HepG2 (cell line): ENCODE results near the gene TAF4B. TPM values are rescaled to one million over a fixed set of nuclear protein-coding genes. Genes with fewer than 3 reads are reported as not detected.

Experiments used
- ATAC-seq: fragments of 200-7000 bp; cut with Tn5 transposase; 3 replicates; pipeline ENCODE4 v1.9.1; 2020; ENCODE audit warnings: mild to moderate bottlenecking, moderate library complexity
- BruUV-seq: library from RNA; stranded (reverse); fragments of 400-500 nt; replicated peaks from 2 replicates; lab custom pipeline; 2021; lab: Mats Ljungman, UMichigan
- CTCF ChIA-PET: fragments of 300-600 bp; formaldehyde crosslinking; extraction: SDS; loops from one replicate; lab custom pipeline; 2021; ENCODE audit warnings: low total read pairs, inconsistent platforms, low intra/inter-chr PET ratio; lab: Yijun Ruan, JAX
- POLR2A ChIA-PET: fragments of 350-600 bp; sonication (Branson Sonifier 250); formaldehyde crosslinking; loops from one replicate; lab custom pipeline; 2020; ENCODE audit warnings: antibody characterized with exemption, inconsistent platforms; lab: Yijun Ruan, JAX
- DNase-seq: peaks from one replicate; pipeline ENCODE4 v3.0.0-alpha.2; 2015; ENCODE audit warnings: low spot score
- FAIRE-seq: peaks from 3 replicates; lab custom pipeline; 2011; peaks lifted over from hg19 to GRCh38; lab: Jason Lieb, UNC
- H2AFZ ChIP-seq: one replicate; pipeline ENCODE4 v1.6.1; 2011; ENCODE audit warnings: low read length, inconsistent platforms
- H3K27ac ChIP-seq: fragments of 300-600 bp; 3 replicates; pipeline ENCODE4 v1.8.0; 2011; ENCODE audit warnings: mixed run types, mild to moderate bottlenecking, mixed read lengths, low read length, inconsistent platforms; ENCODE audit not compliant: insufficient read depth; ENCODE audit errors: extremely low read length
- H3K27me3 ChIP-seq, 2 experiments: fragments of 200-600 bp in 1 of 2; 2 replicates in 1 of 2; 3 replicates in 1 of 2; pipeline versions ENCODE4 v1.6.0 to v1.8.0; 2011; ENCODE audit warnings: low read length in 2 of 2, mild to moderate bottlenecking in 2 of 2, moderate library complexity in 2 of 2, inconsistent platforms in 1 of 2; ENCODE audit not compliant: insufficient read depth in 2 of 2, control insufficient read depth in 1 of 2
- H3K36me3 ChIP-seq, 2 experiments: fragments of 200-600 bp in 1 of 2; replicated peaks in 1 of 2; 2 replicates in 1 of 2; 3 replicates in 1 of 2; pipeline versions ENCODE4 v1.5.1 to v1.8.0; 2011; ENCODE audit warnings: low read length in 2 of 2, inconsistent platforms in 1 of 2; ENCODE audit not compliant: insufficient read depth in 2 of 2, control insufficient read depth in 1 of 2
- H3K4me1 ChIP-seq: 2 replicates; pipeline ENCODE4 v1.5.1; 2012; ENCODE audit warnings: low read length, inconsistent platforms; ENCODE audit not compliant: insufficient read depth
- H3K4me2 ChIP-seq: 2 replicates; pipeline ENCODE4 v1.6.0; 2011; ENCODE audit warnings: low read depth, low read length, inconsistent platforms
- H3K4me3 ChIP-seq, 3 experiments: fragments of 200-600 bp in 1 of 3; sonication (generic), shearing (Covaris generic) in 1 of 3; replicated peaks in 1 of 3; 2 replicates each; pipeline ENCODE4 v1.5.1; 2011 to 2016; ENCODE audit warnings: low read length in 3 of 3, inconsistent platforms in 2 of 3, low read depth in 2 of 3, mild to moderate bottlenecking in 2 of 3, control low read depth in 1 of 3, mixed read lengths in 1 of 3; ENCODE audit not compliant: insufficient read depth in 1 of 3
- H3K79me2 ChIP-seq: one replicate; pipeline ENCODE4 v1.6.1; 2011; ENCODE audit warnings: low read length, inconsistent platforms; ENCODE audit not compliant: insufficient read depth
- H3K9ac ChIP-seq: 2 replicates; pipeline ENCODE4 v1.6.0; 2011; ENCODE audit warnings: mild to moderate bottlenecking, low read depth, low read length, inconsistent platforms; ENCODE audit not compliant: insufficient read depth
- H3K9me3 ChIP-seq: 2 replicates; pipeline ENCODE4 v1.5.1; 2012; ENCODE audit warnings: mild to moderate bottlenecking, low read length
- H4K20me1 ChIP-seq: 2 replicates; pipeline ENCODE4 v1.6.0; 2011; ENCODE audit warnings: inconsistent platforms, mild to moderate bottlenecking, low read length, moderate library complexity; ENCODE audit not compliant: insufficient read depth
- NR2F1 ChIP-seq, 2 experiments: fragments of 450-650 bp in 1 of 2; formaldehyde crosslinking in 1 of 2; IDR thresholded peaks; 2 replicates each; pipeline versions ENCODE4 v1.5.0 to v1.6.1; 2016 to 2020; ENCODE audit warnings: mild to moderate bottlenecking in 1 of 2, missing compliant biosample characterization in 1 of 2, missing genetic modification reagents in 1 of 2, moderate library complexity in 1 of 2
- SYNCRIP ChIP-seq: fragments of 200-400 bp; formaldehyde crosslinking; IDR thresholded peaks from 2 replicates; pipeline ENCODE4 v1.6.1; 2018; ENCODE audit warnings: mild to moderate bottlenecking, low read depth, low read length; ENCODE audit not compliant: insufficient read depth
- ZKSCAN8 ChIP-seq: IDR thresholded peaks from 2 replicates; pipeline ENCODE4 v1.6.1; 2016; ENCODE audit warnings: borderline replicate concordance, missing genetic modification reagents, missing compliant biosample characterization
- ZNF691 ChIP-seq: sonication (generic); formaldehyde crosslinking; IDR thresholded peaks from 2 replicates; pipeline ENCODE4 v1.4.0; 2020; ENCODE audit warnings: missing genetic modification reagents, low read depth, mild to moderate bottlenecking, borderline replicate concordance
- ZNF841 ChIP-seq: sonication (generic); formaldehyde crosslinking; IDR thresholded peaks from 2 replicates; pipeline ENCODE4 v1.8.1; 2023; ENCODE audit warnings: missing genetic modification reagents, borderline replicate concordance
- WGBS: methylation state at CpG from one replicate; pipeline ENCODE4 v1.1.6; 2017; ENCODE audit warnings: low lambda C conversion rate; 5-methylcytosine and 5-hydroxymethylcytosine counted together
- in situ Hi-C: cut with HindIII; loops from 2 replicates; pipeline ENCODE4 v1.10.0; 2017; ENCODE audit warnings: low pct_unique_long_range_greater_than_20kb; ENCODE audit not compliant: extremely low pct_ligation_motif_present
- intact Hi-C: fragments of 100-400 bp; cut with micrococcal nuclease; formaldehyde crosslinking; loops from one replicate; pipeline ENCODE4 v1.10.0; 2022; ENCODE audit not compliant: unreplicated experiment
- polyA plus RNA-seq, 8 experiments: library from polyadenylated mRNA; depleted of rRNA in 3 of 8; stranded (reverse) in 7 of 8; unstranded in 1 of 8; fragments of >200 nt; fragmentation: Illumina TruSeq in 4 of 8; extraction: Trizol in 4 of 8; gene quantifications; 2 replicates each; pipeline versions ENCODE4 v1.2.1 to v1.2.3, GENCODE V29; 2011 to 2016; ENCODE audit warnings: low read depth in 4 of 8, missing spikeins in 1 of 8, mixed read lengths in 1 of 8; ENCODE audit not compliant: insufficient read depth in 1 of 8
- total RNA-seq, 5 experiments: library from RNA; depleted of rRNA; stranded (reverse); fragments of >200 nt; fragmentation: Illumina TruSeq; extraction: Trizol; gene quantifications; 2 replicates each; pipeline ENCODE4 v1.2.3, GENCODE V29; 2016; ENCODE audit warnings: low read depth in 1 of 5
- TF ChIP-seq, protein P1 (sequence below): fragments of 450-650 bp; IDR thresholded peaks from 2 replicates; pipeline ENCODE4 v1.6.1; 2017
- TF ChIP-seq, protein P2 (sequence below): sonication (generic); formaldehyde crosslinking; IDR thresholded peaks from 2 replicates; pipeline ENCODE4 v1.5.0; 2020; ENCODE audit warnings: mild to moderate bottlenecking, missing genetic modification reagents, borderline replicate concordance
- TF ChIP-seq, protein P3 (sequence below): sonication (generic); formaldehyde crosslinking; IDR thresholded peaks from 2 replicates; pipeline ENCODE4 v1.4.0; 2020; ENCODE audit warnings: mild to moderate bottlenecking, missing genetic modification reagents

The TAF4B gene
- total and polyA plus RNA-seq, 2 of the 13 experiments (the other 11 are each of a cell fraction or from before 2014, with no cell fraction given), result 2.2 to 3.8 TPM

GRCh38 chr18:26332991-26333390 is 106.7 kb downstream of the TAF4B start:
- no peaks in the 10 kb centered on the region for H3K4me1 ChIP-seq
- CTCF ChIA-PET, result no interaction called here
- 35% methylated on average over 1 of the region's 1 CpG for WGBS

More at GRCh38 chr18:26332991-26333390, 106.7 kb downstream of the TAF4B start:
- BruUV-seq, result no TSS peak
- in situ Hi-C loops, result no loop called here
- no peak overlapping the region for H3K4me2 ChIP-seq
- no peak overlapping the region for H3K27ac ChIP-seq
- FAIRE-seq, result no peak
- intact Hi-C loops, result no loop called here
- TF ChIP-seq, protein P1, sequence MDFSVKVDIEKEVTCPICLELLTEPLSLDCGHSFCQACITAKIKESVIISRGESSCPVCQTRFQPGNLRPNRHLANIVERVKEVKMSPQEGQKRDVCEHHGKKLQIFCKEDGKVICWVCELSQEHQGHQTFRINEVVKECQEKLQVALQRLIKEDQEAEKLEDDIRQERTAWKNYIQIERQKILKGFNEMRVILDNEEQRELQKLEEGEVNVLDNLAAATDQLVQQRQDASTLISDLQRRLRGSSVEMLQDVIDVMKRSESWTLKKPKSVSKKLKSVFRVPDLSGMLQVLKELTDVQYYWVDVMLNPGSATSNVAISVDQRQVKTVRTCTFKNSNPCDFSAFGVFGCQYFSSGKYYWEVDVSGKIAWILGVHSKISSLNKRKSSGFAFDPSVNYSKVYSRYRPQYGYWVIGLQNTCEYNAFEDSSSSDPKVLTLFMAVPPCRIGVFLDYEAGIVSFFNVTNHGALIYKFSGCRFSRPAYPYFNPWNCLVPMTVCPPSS, result no peak
- TF ChIP-seq NR2F1 (CRISPR knock-in tag; IDR thresholded peaks at IDR 0.05), result no peak
- no peak for TF ChIP-seq ZNF841 (CRISPR knock-in tag)
- no peak for TF ChIP-seq ZKSCAN8
- TF ChIP-seq, protein P2, sequence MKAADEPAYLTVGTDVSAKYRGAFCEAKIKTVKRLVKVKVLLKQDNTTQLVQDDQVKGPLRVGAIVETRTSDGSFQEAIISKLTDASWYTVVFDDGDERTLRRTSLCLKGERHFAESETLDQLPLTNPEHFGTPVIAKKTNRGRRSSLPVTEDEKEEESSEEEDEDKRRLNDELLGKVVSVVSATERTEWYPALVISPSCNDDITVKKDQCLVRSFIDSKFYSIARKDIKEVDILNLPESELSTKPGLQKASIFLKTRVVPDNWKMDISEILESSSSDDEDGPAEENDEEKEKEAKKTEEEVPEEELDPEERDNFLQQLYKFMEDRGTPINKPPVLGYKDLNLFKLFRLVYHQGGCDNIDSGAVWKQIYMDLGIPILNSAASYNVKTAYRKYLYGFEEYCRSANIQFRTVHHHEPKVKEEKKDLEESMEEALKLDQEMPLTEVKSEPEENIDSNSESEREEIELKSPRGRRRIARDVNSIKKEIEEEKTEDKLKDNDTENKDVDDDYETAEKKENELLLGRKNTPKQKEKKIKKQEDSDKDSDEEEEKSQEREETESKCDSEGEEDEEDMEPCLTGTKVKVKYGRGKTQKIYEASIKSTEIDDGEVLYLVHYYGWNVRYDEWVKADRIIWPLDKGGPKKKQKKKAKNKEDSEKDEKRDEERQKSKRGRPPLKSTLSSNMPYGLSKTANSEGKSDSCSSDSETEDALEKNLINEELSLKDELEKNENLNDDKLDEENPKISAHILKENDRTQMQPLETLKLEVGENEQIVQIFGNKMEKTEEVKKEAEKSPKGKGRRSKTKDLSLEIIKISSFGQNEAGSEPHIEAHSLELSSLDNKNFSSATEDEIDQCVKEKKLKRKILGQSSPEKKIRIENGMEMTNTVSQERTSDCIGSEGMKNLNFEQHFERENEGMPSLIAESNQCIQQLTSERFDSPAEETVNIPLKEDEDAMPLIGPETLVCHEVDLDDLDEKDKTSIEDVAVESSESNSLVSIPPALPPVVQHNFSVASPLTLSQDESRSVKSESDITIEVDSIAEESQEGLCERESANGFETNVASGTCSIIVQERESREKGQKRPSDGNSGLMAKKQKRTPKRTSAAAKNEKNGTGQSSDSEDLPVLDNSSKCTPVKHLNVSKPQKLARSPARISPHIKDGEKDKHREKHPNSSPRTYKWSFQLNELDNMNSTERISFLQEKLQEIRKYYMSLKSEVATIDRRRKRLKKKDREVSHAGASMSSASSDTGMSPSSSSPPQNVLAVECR (CRISPR knock-in tag), result no peak
- TF ChIP-seq ZNF691 (CRISPR knock-in tag), result no peak
- TF ChIP-seq, protein P3, sequence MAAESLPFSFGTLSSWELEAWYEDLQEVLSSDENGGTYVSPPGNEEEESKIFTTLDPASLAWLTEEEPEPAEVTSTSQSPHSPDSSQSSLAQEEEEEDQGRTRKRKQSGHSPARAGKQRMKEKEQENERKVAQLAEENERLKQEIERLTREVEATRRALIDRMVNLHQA, result no peak
- TF ChIP-seq SYNCRIP, result no peak
- DNase-seq, result no peak
- H3K79me2 ChIP-seq, result no peaks in the 10 kb centered on the region
- H3K36me3 ChIP-seq, result peaks cover 0 to 2% of the 10 kb centered on the region in 2 experiments; a peak in 1 of 5 replicates
- POLR2A ChIA-PET, result no interaction called here
- no peaks in the 10 kb centered on the region for H3K27me3 ChIP-seq
- no peak overlapping the region for H3K9ac ChIP-seq
- H2AFZ ChIP-seq, result no peak overlapping the region
- H3K4me3 ChIP-seq, result no peak overlapping the region
- no peak for ATAC-seq
- H4K20me1 ChIP-seq, result no peaks in the 10 kb centered on the region
- no peaks in the 10 kb centered on the region for H3K9me3 ChIP-seq
